GM23248 (cell line): ENCODE data around the gene IRF2BP2. TPM values are rescaled to one million over a fixed set of nuclear protein-coding genes. Genes with fewer than 3 reads are reported as not detected.

Source experiments
- DNase-seq: peaks from one replicate; pipeline ENCODE4 v3.0.0-alpha.2; 2015
- H2AFZ ChIP-seq: fragments of 200-600 bp; sonication (generic); 2 replicates; pipeline ENCODE4 v1.6.1; 2016; ENCODE audit warnings: antibody characterized with exemption
- H3F3A ChIP-seq: fragments of 200-600 bp; sonication (generic); 2 replicates; pipeline ENCODE4 v1.6.1; 2016; ENCODE audit warnings: mild to moderate bottlenecking, antibody characterized with exemption, mixed run types; ENCODE audit not compliant: insufficient read depth
- H3K27ac ChIP-seq: fragments of 200-600 bp; sonication (generic); 2 replicates; pipeline ENCODE4 v1.5.1; 2016; ENCODE audit warnings: mild to moderate bottlenecking
- H3K27me3 ChIP-seq: fragments of 200-600 bp; sonication (generic); replicated peaks from 2 replicates; pipeline ENCODE4 v1.6.1; 2016; ENCODE audit warnings: mild to moderate bottlenecking; ENCODE audit not compliant: insufficient read depth
- H3K36me3 ChIP-seq: fragments of 200-600 bp; sonication (generic); 2 replicates; pipeline ENCODE4 v1.6.1; 2016; ENCODE audit warnings: low read depth, mild to moderate bottlenecking
- H3K4me1 ChIP-seq: fragments of 200-600 bp; sonication (generic); 2 replicates; pipeline ENCODE4 v1.6.1; 2016; ENCODE audit warnings: mild to moderate bottlenecking; ENCODE audit not compliant: insufficient read depth
- H3K4me2 ChIP-seq: fragments of 200-600 bp; sonication (generic); one replicate; pipeline ENCODE4 v1.6.1; 2016; ENCODE audit warnings: mild to moderate bottlenecking; ENCODE audit not compliant: unreplicated experiment
- H3K4me3 ChIP-seq: fragments of 200-600 bp; sonication (generic); 2 replicates; pipeline ENCODE4 v1.5.1; 2016; ENCODE audit warnings: mild to moderate bottlenecking
- H3K79me2 ChIP-seq: fragments of 200-600 bp; sonication (generic); 2 replicates; pipeline ENCODE4 v1.6.1; 2016; ENCODE audit warnings: mild to moderate bottlenecking; ENCODE audit not compliant: insufficient read depth
- H3K9ac ChIP-seq: fragments of 200-600 bp; sonication (generic); 2 replicates; pipeline ENCODE4 v1.6.1; 2016; ENCODE audit warnings: mild to moderate bottlenecking
- H3K9me2 ChIP-seq: fragments of 200-600 bp; sonication (generic); 2 replicates; pipeline ENCODE4 v1.6.1; 2016; ENCODE audit warnings: mixed run types, mild to moderate bottlenecking, moderate library complexity; ENCODE audit not compliant: insufficient read depth
- H3K9me3 ChIP-seq: fragments of 200-600 bp; sonication (generic); one replicate; pipeline ENCODE4 v1.6.1; 2017; ENCODE audit warnings: low read depth
- H4K20me1 ChIP-seq: fragments of 200-600 bp; sonication (generic); 2 replicates; pipeline ENCODE4 v1.6.0; 2016; ENCODE audit not compliant: insufficient read depth
- EZH2 ChIP-seq: fragments of 200-600 bp; sonication (generic); IDR thresholded peaks from 2 replicates; pipeline ENCODE4 v1.6.1; 2018; ENCODE audit warnings: antibody characterized with exemption, mild to moderate bottlenecking; ENCODE audit not compliant: insufficient read depth, poor library complexity, severe bottlenecking
- EZH2phosphoT487 ChIP-seq: fragments of 200-600 bp; sonication (generic); IDR thresholded peaks from 2 replicates; pipeline ENCODE4 v1.6.1; 2018; ENCODE audit warnings: antibody characterized with exemption, moderate library complexity, mild to moderate bottlenecking, low read depth; ENCODE audit not compliant: insufficient read depth
- WGBS, 2 experiments: methylation state at CpG; one replicate each; pipeline ENCODE4 v1.1.6; 2015 to 2017; ENCODE audit warnings: low lambda C conversion rate in 2 of 2, low coverage in 1 of 2; ENCODE audit errors: missing lambda C conversion rate in 2 of 2; 5-methylcytosine and 5-hydroxymethylcytosine counted together
- in situ Hi-C: fragments of 300-500 bp; cut with MboI; formaldehyde crosslinking; loops from 2 replicates; pipeline ENCODE4 v1.15.0; 2020
- polyA plus RNA-seq: library from polyadenylated mRNA; unstranded; fragments of >200 nt; fragmentation: Nextera tagmentation; extraction: Ambion mirVana; gene quantifications from 2 replicates; pipeline ENCODE4 v1.2.1, GENCODE V29; 2016
- total RNA-seq: library from RNA; depleted of rRNA; stranded (reverse); fragments of >200 nt; shearing (Covaris generic); gene quantifications from 2 replicates; pipeline ENCODE4 v1.2.3, GENCODE V29; 2014

The IRF2BP2 gene
- total and polyA plus RNA-seq, 2 experiments from 2014 or later, result 12.9 to 60.7 TPM

DNA sequence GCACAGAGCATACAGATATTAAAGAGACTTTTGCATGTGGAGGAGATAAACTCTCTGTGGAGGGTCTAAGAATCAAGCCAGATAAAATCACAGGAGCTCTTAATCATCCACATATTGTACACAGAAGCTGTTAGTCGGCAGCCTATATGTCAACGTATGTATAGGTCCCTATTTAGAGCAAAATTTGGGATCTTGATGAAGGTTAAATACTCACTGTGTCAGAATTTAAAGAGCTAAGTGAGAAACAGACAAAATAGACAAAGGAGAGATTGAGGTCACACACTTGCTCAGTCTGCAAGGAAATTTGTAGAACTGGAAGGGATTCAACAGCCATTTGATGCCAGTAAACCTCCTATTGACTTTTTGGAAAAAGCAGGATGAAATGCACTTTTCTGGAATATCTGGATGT lies 4.1 kb upstream of the IRF2BP2 start:
- H3K4me1 ChIP-seq, result peaks cover 71% of the 10 kb centered on the region
- no peaks in the 10 kb centered on the region for H3K9me3 ChIP-seq
- DNase-seq, result peak; percentile 48
- WGBS, 2 experiments, result 18 to 21% methylated on average over 2 of the region's 2 CpGs
- H3K27me3 ChIP-seq, result no peaks in the 10 kb centered on the region
- TF ChIP-seq EZH2phosphoT487 (no peak), EZH2 (no peak)
- H3F3A ChIP-seq, result peaks cover 63% of the 10 kb centered on the region
- peak overlapping the region; percentile 88 for H3K4me2 ChIP-seq
- H3K36me3 ChIP-seq, result no peaks in the 10 kb centered on the region
- no peaks in the 10 kb centered on the region for H3K9me2 ChIP-seq
- H3K9ac ChIP-seq, result peak overlapping the region; percentile 96
- 0 out of 2 replicates have a peak, but pooled peaks cover 1% of the 10 kb centered on the region for H3K79me2 ChIP-seq
- H3K27ac ChIP-seq, result peak overlapping the region; percentile 99
- no peaks in the 10 kb centered on the region for H4K20me1 ChIP-seq
- peak overlapping the region; percentile 62 for H3K4me3 ChIP-seq
- no peak overlapping the region for H2AFZ ChIP-seq
- in situ Hi-C loops, result loop anchor here (10.0 kb wide), 1 partner anchor 371 kb away; no protein-coding TSS in a partner anchor

GRCh38 chr1:234613128-234613875 lies 3.3 kb upstream of the IRF2BP2 start:
- peak; percentile 91 for DNase-seq
- peaks cover 9% of the 10 kb centered on the region for H3K79me2 ChIP-seq
- H3K4me1 ChIP-seq, result peaks cover 63% of the 10 kb centered on the region
- 1 to 3% methylated on average over 12 of the region's 12 CpGs for WGBS, 2 experiments
- peak overlapping the region; percentile 62 for H3K4me3 ChIP-seq
- no peak overlapping the region for H2AFZ ChIP-seq
- H3K9me3 ChIP-seq, result no peaks in the 10 kb centered on the region
- peaks cover 4% of the 10 kb centered on the region; the same call in 1 of the 2 replicates for H3K36me3 ChIP-seq
- H3K4me2 ChIP-seq, result peak overlapping the region; percentile 88
- no peaks in the 10 kb centered on the region for H3K27me3 ChIP-seq
- no peaks in the 10 kb centered on the region for H4K20me1 ChIP-seq
- H3K9me2 ChIP-seq, result no peaks in the 10 kb centered on the region
- H3F3A ChIP-seq, result peaks cover 55% of the 10 kb centered on the region
- peak overlapping the region; percentile 99 for H3K27ac ChIP-seq
- no peak for TF ChIP-seq EZH2
- in situ Hi-C loops, result loop anchor here (10.0 kb wide), 1 partner anchor 371 kb away; no protein-coding TSS in a partner anchor
- H3K9ac ChIP-seq, result peak overlapping the region; percentile 96

DNA sequence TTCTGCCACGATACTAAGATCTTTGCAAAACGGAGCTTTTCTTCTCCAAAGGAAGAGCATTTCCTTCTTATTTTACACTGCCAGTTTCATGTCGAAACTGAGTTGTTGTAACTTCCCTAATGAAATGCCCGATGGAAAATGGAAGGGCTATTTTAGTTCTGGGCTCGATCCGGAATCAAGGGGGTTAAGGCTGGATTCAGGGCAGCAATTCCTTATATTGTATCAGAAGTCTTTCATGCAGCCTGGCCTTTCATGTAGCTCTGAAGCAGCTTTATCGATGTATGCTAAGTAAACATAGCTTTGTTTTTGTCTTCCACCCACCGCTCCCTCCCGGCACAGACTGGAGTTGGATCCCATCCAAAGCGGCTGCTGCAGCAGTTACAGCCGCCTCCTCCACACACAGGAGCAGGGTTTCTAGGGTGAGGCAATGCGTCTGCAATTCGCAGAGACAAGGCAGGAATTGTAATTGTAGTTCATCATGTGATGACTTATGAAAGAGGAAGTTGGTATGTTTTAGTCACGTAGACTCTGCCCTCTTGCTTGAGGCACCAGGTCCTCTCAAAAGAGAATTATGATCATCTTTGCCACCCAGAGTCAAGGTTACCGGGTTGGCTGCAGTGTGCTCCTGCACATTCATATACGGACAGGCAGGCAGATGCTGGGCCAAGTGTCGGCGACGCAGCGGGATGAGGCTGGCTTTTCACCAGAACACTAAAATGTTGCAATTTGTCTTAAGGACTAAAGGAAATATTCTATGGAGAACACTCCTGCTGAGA lies 2.6 kb upstream of the IRF2BP2 start:
- Histone ChIP-seq H3K4me3 (peak overlapping the region; percentile 64), H3K27me3 (no peaks in the 10 kb centered on the region), H3K36me3 (peaks cover 10% of the 10 kb centered on the region), H3K9ac (peak overlapping the region; percentile 96), H3K79me2 (peaks cover 17% of the 10 kb centered on the region), H2AFZ (no peak overlapping the region), H3K4me2 (peak overlapping the region; percentile 88), H4K20me1 (no peaks in the 10 kb centered on the region), H3K9me3 (no peaks in the 10 kb centered on the region), H3K4me1 (peaks cover 55% of the 10 kb centered on the region), H3K9me2 (no peaks in the 10 kb centered on the region), H3F3A (peaks cover 55% of the 10 kb centered on the region), H3K27ac (peak overlapping the region; percentile 99)
- WGBS, 2 experiments, result 1 to 3% methylated on average over 20 of the region's 20 CpGs
- in situ Hi-C loops, result loop anchor here (10.0 kb wide), 1 partner anchor 372 kb away; no protein-coding TSS in a partner anchor
- peak; percentile 98 for DNase-seq
- TF ChIP-seq EZH2 (no peak), EZH2phosphoT487 (no peak)

DNA sequence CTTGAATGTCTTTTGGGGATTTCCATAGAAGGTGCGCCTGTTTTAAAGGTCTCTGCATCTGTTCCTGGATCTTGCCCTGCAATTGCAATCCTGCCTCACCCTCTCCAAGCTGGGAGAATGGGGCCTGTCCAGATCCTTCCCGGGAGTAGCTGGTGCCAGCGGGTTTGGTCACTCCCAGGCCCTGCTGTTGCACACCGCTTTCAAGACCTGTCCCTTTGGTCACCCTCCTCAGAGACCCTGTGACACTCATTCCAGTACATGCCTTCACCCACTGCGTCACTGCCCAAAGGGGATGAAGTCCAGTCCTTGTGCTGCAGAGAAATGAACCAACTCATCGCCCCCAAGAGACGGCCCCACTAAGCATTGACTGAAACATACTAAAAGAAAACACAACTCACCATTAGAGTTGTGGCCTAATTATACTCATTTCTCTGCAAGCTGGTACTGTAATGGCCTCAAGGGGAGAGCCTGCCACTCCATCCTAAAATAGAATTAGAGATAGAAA lies 1.9 kb upstream of the IRF2BP2 start:
- Histone ChIP-seq H3F3A (peaks cover 53% of the 10 kb centered on the region), H3K9me2 (no peaks in the 10 kb centered on the region), H3K9me3 (no peaks in the 10 kb centered on the region), H3K4me3 (peak overlapping the region; percentile 64), H3K4me1 (peaks cover 49% of the 10 kb centered on the region), H3K36me3 (peaks cover 16% of the 10 kb centered on the region), H2AFZ (no peak overlapping the region), H3K27ac (peak overlapping the region; percentile 99), H4K20me1 (no peaks in the 10 kb centered on the region), H3K4me2 (peak overlapping the region; percentile 79), H3K27me3 (no peaks in the 10 kb centered on the region), H3K9ac (peak overlapping the region; percentile 96), H3K79me2 (peaks cover 23% of the 10 kb centered on the region)
- DNase-seq, result no peak
- TF ChIP-seq EZH2 (no peak), EZH2phosphoT487 (no peak)
- 35 to 39% methylated on average over 7 of the region's 7 CpGs for WGBS, 2 experiments
- in situ Hi-C loops, result loop anchor here (10.0 kb wide), 1 partner anchor 373 kb away; no protein-coding TSS in a partner anchor
